Vagina (tissue), 2 donors: Measurements from ENCODE around the gene GFER. TPM values are rescaled to one million over a fixed set of nuclear protein-coding genes. Genes with fewer than 3 reads are reported as not detected.

ENCODE experiments used
- DNase-seq, 2 donors: peaks; one replicate each; pipeline ENCODE4 v3.0.0-alpha.2; 2017; ENCODE audit errors: extremely low spot score in 2 of 2
- H3K27ac ChIP-seq: fragments of 200-600 bp; sonication (generic); one replicate; pipeline ENCODE4 v1.5.1; 2019
- H3K27me3 ChIP-seq: fragments of 200-600 bp; sonication (generic); one replicate; pipeline ENCODE4 v1.5.1; 2019
- H3K36me3 ChIP-seq, 2 donors: fragments of 200-600 bp; sonication (generic); one replicate each; pipeline ENCODE4 v1.5.1; 2017 to 2019
- H3K4me1 ChIP-seq: fragments of 200-600 bp; sonication (generic); one replicate; pipeline ENCODE4 v1.5.1; 2019
- H3K4me3 ChIP-seq, 2 donors: fragments of 200-600 bp; sonication (generic); 1 replicate in 1 of 2; 2 replicates in 1 of 2; pipeline ENCODE4 v1.5.1; 2016 to 2019
- H3K9me3 ChIP-seq: fragments of 200-600 bp; sonication (generic); one replicate; pipeline ENCODE4 v1.5.1; 2019
- CTCF ChIP-seq, 3 experiments: fragments of 450-650 bp in 2 of 3; fragments of 200-600 bp in 1 of 3; sonication (generic) in 1 of 3; IDR thresholded peaks; one replicate each; pipeline ENCODE4 v1.5.1; 2017 to 2019; ENCODE audit warnings: antibody characterized with exemption in 3 of 3, mild to moderate bottlenecking in 2 of 3, moderate library complexity in 2 of 3
- POLR2A ChIP-seq, 2 donors: fragments of 450-650 bp; IDR thresholded peaks; one replicate each; pipeline ENCODE4 v1.6.1; 2017; ENCODE audit warnings: antibody characterized with exemption in 2 of 2, mild to moderate bottlenecking in 2 of 2, moderate library complexity in 2 of 2
- POLR2AphosphoS5 ChIP-seq, 2 donors: sonication (generic); formaldehyde crosslinking; IDR thresholded peaks; one replicate each; pipeline ENCODE4 v1.9.0; 2017; ENCODE audit warnings: antibody characterized with exemption in 2 of 2, mild to moderate bottlenecking in 2 of 2, low read depth in 1 of 2; ENCODE audit not compliant: insufficient read depth in 1 of 2
- intact Hi-C: fragments of 100-400 bp; cut with DNase I; formaldehyde crosslinking; loops from one replicate; pipeline ENCODE4 v1.15.1; 2023
- total RNA-seq: library from RNA; depleted of rRNA; stranded (reverse); fragments of >200 nt; gene quantifications from one replicate; pipeline ENCODE4 v1.2.3, GENCODE V29; 2016

GFER gene
- total RNA-seq, 1 donor from 2014 or later, result 11.5 TPM

- no peak for TF ChIP-seq POLR2AphosphoS5 (IDR thresholded peaks at IDR 0.05; ENCODE audit: insufficient read depth in 1 of 2, low read depth in 1 of 2)
- no peak for TF ChIP-seq CTCF (IDR thresholded peaks at IDR 0.05)
- no peak for TF ChIP-seq POLR2A (IDR thresholded peaks at IDR 0.05)
- no peak for DNase-seq
- Histone ChIP-seq H3K9me3 (no peaks in the 10 kb centered on the region), H3K4me1 (peaks cover 24% of the 10 kb centered on the region), H3K27ac (no peak overlapping the region), H3K36me3 (peaks cover 0 to 7% of the 10 kb centered on the region in 2 donors), H3K27me3 (peaks cover 9% of the 10 kb centered on the region), H3K4me3 (peak overlapping the region; percentile 29 to 41)
- intact Hi-C loops, result no loop called here
Measured at GRCh38 chr16:1991135-1991551, 7.2 kb downstream of the GFER start.

GRCh38 chr16:1991588-1991947 is 7.6 kb downstream of the GFER start:
- Histone ChIP-seq H3K4me3 (peak overlapping the region; percentile 29 to 41), H3K27me3 (peaks cover 9% of the 10 kb centered on the region), H3K27ac (no peak overlapping the region), H3K36me3 (peaks cover 0 to 3% of the 10 kb centered on the region in 2 donors), H3K4me1 (peaks cover 24% of the 10 kb centered on the region), H3K9me3 (no peaks in the 10 kb centered on the region)
- TF ChIP-seq POLR2A (IDR thresholded peaks at IDR 0.05) (no peak), POLR2AphosphoS5 (IDR thresholded peaks at IDR 0.05; ENCODE audit: insufficient read depth in 1 of 2, low read depth in 1 of 2) (no peak), CTCF (IDR thresholded peaks at IDR 0.05) (no peak)
- DNase-seq, result no peak
- intact Hi-C loops, result no loop called here

GRCh38 chr16:1991948-1992703 is 8.1 kb downstream of the GFER start:
- Histone ChIP-seq H3K36me3 (no peaks in the 10 kb centered on the region), H3K9me3 (no peaks in the 10 kb centered on the region), H3K27me3 (peaks cover 9% of the 10 kb centered on the region), H3K4me3 (peak overlapping the region; percentile 29 to 41), H3K4me1 (peaks cover 24% of the 10 kb centered on the region), H3K27ac (no peak overlapping the region)
- intact Hi-C loops, result no loop called here
- no peak for DNase-seq
- TF ChIP-seq CTCF (IDR thresholded peaks at IDR 0.05) (no peak), POLR2AphosphoS5 (IDR thresholded peaks at IDR 0.05; ENCODE audit: insufficient read depth in 1 of 2, low read depth in 1 of 2) (peak in 1 of 2 donors; percentile 50), POLR2A (IDR thresholded peaks at IDR 0.05) (peak in 1 of 2 donors; percentile 28)

- Histone ChIP-seq H3K4me3 (peak overlapping the region in 1 of 2 donors; percentile 29), H3K27me3 (peaks cover 9% of the 10 kb centered on the region)
Measured at GRCh38 chr16:1992704-1993317, 8.8 kb downstream of the GFER start.

More at GRCh38 chr16:1992704-1993317, 8.8 kb downstream of the GFER start:
- Histone ChIP-seq H3K27ac (no peak overlapping the region), H3K36me3 (peaks cover 0 to 2% of the 10 kb centered on the region in 2 donors), H3K9me3 (no peaks in the 10 kb centered on the region), H3K4me1 (peaks cover 24% of the 10 kb centered on the region)
- intact Hi-C loops, result no loop called here
- TF ChIP-seq POLR2A (IDR thresholded peaks at IDR 0.05), result no peak
- TF ChIP-seq POLR2AphosphoS5 (IDR thresholded peaks at IDR 0.05; ENCODE audit: insufficient read depth in 1 of 2, low read depth in 1 of 2), result no peak
- no peak for TF ChIP-seq CTCF (IDR thresholded peaks at IDR 0.05)
- no peak for DNase-seq
